Spleen (tissue), 11 donors: ENCODE results near the gene PPP1R27. TPM values are rescaled to one million over a fixed set of nuclear protein-coding genes. Genes with fewer than 3 reads are reported as not detected.

Experiments used
- DNase-seq: peaks from one replicate; pipeline ENCODE4 v3.0.0-alpha.2; 2020
- H3K27ac ChIP-seq, 8 donors: fragments of 200-600 bp; sonication (generic) in 7 of 8; 1 replicate in 4 of 8; 2 replicates in 4 of 8; pipeline versions ENCODE4 v1.5.0 to v1.8.0; 2016 to 2021; ENCODE audit warnings: inconsistent platforms in 4 of 8, mild to moderate bottlenecking in 4 of 8, moderate library complexity in 1 of 8
- H3K27me3 ChIP-seq, 7 donors: fragments of 200-600 bp; sonication (generic) in 6 of 7; replicated peaks in 1 of 7; 1 replicate in 4 of 7; 2 replicates in 3 of 7; pipeline versions ENCODE4 v1.5.0 to v1.8.0; 2016 to 2021; ENCODE audit warnings: inconsistent platforms in 3 of 7, mild to moderate bottlenecking in 1 of 7
- H3K36me3 ChIP-seq, 6 donors: fragments of 200-600 bp; sonication (generic) in 5 of 6; 1 replicate in 4 of 6; 2 replicates in 2 of 6; pipeline versions ENCODE4 v1.5.0 to v1.8.0; 2016 to 2021; ENCODE audit warnings: inconsistent platforms in 2 of 6
- H3K4me1 ChIP-seq, 6 donors: fragments of 200-600 bp; sonication (generic) in 5 of 6; 1 replicate in 3 of 6; 2 replicates in 3 of 6; pipeline versions ENCODE4 v1.5.0 to v1.8.0; 2016 to 2021; ENCODE audit warnings: inconsistent platforms in 3 of 6
- H3K4me3 ChIP-seq, 8 donors: fragments of 200-600 bp; sonication (generic) in 7 of 8; 1 replicate in 4 of 8; 2 replicates in 4 of 8; pipeline versions ENCODE4 v1.5.0 to v1.8.0; 2016 to 2021; ENCODE audit warnings: inconsistent platforms in 4 of 8, mild to moderate bottlenecking in 4 of 8, moderate library complexity in 2 of 8
- H3K9me3 ChIP-seq, 8 donors: fragments of 200-600 bp; sonication (generic) in 7 of 8; 1 replicate in 4 of 8; 2 replicates in 4 of 8; pipeline versions ENCODE4 v1.5.0 to v1.8.0; 2016 to 2021; ENCODE audit warnings: inconsistent platforms in 4 of 8
- POLR2A ChIP-seq, 3 donors: fragments of 450-650 bp; IDR thresholded peaks; one replicate each; pipeline ENCODE4 v1.5.1; 2017; ENCODE audit warnings: antibody characterized with exemption in 3 of 3, mild to moderate bottlenecking in 1 of 3
- POLR2AphosphoS5 ChIP-seq, 3 donors: sonication (generic); formaldehyde crosslinking; IDR thresholded peaks; one replicate each; pipeline ENCODE4 v1.5.1; 2017; ENCODE audit warnings: antibody characterized with exemption in 3 of 3
- WGBS, 5 donors: extraction: QIAGEN DNeasy Blood & Tissue Kit in 3 of 5; methylation state at CpG; one replicate each; pipeline versions ENCODE4 v1.1.5 to v1.1.7; 2013 to 2018; 5-methylcytosine and 5-hydroxymethylcytosine counted together
- intact Hi-C: fragments of 100-400 bp; cut with DNase I; formaldehyde crosslinking; loops from one replicate; pipeline ENCODE4 v1.15.0; 2023; ENCODE audit warnings: low total_unique reads
- polyA plus RNA-seq, 3 donors: library from polyadenylated mRNA; stranded (reverse); fragments of 200-250 nt; gene quantifications; one replicate each; pipeline ENCODE4 v1.2.1, GENCODE V29; 2013
- total RNA-seq, 7 donors: library from RNA; depleted of rRNA in 3 of 7; stranded (reverse); fragments of >200 nt in 3 of 7; fragmentation: NEBNext Ultra II Directional in 4 of 7; extraction: Animal tissue kit (Norgen Biotek cat#: 25700) in 4 of 7; gene quantifications; one replicate each; pipeline versions ENCODE4 v1.1.0 to v1.2.1, GENCODE V29; 2016 to 2021
- TF ChIP-seq, protein P1 (sequence below), 11 experiments: fragments of 200-600 bp in 7 of 11; fragments of 450-650 bp in 4 of 11; sonication (generic) in 4 of 11; IDR thresholded peaks in 8 of 11; conservative IDR thresholded peaks in 3 of 11; 1 replicate in 7 of 11; 2 replicates in 4 of 11; pipeline versions ENCODE4 v1.4.0 to v1.8.0; 2016 to 2021; ENCODE audit warnings: antibody characterized with exemption in 11 of 11, inconsistent platforms in 4 of 11, mild to moderate bottlenecking in 1 of 11
- donor health status: healthy with polysubstance abuse.
- donor health status: DM: no; HTN: no; CAD: no; lungs with moderate emphysema.
- donor health status: DM: no; HTN: no; CAD: no.
- donor health status: Bipolar disorder and iron deficiency.
- donor health status: healthy.
- donor health status: DM: no; HTN: no; CAD: no.
- donor health status: DM: yes; HTN: yes; CAD: no.

Gene PPP1R27
- total and polyA plus RNA-seq, 10 donors, result 0.09 to 0.39 TPM; not detected in 8

DNA sequence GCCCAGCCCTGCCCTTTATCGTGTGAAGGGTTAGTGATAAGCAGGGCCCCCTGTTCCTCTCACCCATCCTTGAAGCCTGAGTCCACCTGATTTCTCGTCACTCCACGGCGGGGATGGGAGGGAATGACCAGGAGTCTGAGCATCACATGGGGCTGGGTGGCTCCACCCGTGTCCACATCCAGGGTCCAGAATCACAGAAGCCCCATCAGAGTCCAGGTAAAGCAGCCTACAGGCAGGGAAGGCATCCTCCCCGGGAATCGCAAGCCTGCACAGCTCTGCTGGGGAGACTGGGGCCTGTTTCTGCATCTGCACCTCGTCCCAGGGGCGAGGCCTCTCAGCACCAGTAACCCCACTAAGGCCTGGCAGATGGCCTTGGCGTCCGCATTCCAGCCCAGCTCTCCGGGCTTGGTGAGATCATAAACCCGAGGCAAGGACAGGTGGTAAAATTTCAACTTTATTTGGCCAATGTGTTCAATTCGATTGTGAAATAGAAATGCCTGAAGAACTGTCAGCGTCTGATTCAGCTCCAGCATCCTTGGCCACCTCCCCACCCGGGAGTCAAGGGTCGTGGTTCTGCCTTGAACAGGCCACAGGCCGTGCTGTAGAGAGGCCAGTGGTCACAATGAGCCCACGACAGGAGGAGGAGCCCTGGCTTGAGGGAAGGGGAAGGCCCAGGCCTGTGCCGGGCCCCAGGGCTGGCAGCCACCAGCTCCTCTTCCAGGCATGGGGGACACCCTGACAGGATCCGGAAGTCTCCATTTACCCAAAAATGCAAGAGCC is 8.1 kb upstream of the PPP1R27 start:
- 64 to 79% (median 70%) methylated on average over 19 to 21 of the region's 21 CpGs for WGBS, 5 donors

DNA sequence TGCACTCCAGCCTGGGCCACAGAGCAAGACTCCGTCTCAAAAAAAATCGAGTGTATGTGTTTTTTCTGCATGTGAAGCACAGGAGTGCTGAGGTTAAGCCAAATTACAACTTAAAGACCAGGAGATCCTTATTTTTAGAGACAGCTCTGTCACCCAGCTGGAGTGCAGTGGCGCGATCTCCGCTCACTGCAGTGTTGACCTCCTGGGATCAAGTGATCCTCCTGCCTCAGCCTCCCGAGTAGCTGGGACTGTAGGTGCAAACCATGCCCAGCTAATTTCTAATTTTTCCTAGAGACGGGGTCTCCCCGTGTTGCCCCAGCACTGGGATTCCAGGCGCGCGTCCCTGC is 7.5 kb upstream of the PPP1R27 start:
- no peaks in the 10 kb centered on the region for H3K9me3 ChIP-seq
- TF ChIP-seq POLR2A (IDR thresholded peaks at IDR 0.05) (no peak), POLR2AphosphoS5 (IDR thresholded peaks at IDR 0.05) (no peak)
- TF ChIP-seq, protein P1, sequence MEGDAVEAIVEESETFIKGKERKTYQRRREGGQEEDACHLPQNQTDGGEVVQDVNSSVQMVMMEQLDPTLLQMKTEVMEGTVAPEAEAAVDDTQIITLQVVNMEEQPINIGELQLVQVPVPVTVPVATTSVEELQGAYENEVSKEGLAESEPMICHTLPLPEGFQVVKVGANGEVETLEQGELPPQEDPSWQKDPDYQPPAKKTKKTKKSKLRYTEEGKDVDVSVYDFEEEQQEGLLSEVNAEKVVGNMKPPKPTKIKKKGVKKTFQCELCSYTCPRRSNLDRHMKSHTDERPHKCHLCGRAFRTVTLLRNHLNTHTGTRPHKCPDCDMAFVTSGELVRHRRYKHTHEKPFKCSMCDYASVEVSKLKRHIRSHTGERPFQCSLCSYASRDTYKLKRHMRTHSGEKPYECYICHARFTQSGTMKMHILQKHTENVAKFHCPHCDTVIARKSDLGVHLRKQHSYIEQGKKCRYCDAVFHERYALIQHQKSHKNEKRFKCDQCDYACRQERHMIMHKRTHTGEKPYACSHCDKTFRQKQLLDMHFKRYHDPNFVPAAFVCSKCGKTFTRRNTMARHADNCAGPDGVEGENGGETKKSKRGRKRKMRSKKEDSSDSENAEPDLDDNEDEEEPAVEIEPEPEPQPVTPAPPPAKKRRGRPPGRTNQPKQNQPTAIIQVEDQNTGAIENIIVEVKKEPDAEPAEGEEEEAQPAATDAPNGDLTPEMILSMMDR (IDR thresholded peaks at IDR 0.05 in 8 of 11, conservative IDR thresholded peaks at IDR 0.05 in 3 of 11), result no peak
- peaks cover 0 to 69% (median 28%) of the 10 kb centered on the region in 6 donors for H3K4me1 ChIP-seq
- peaks cover 0 to 57% (median 51%) of the 10 kb centered on the region in 6 donors for H3K36me3 ChIP-seq
- H3K27ac ChIP-seq, result peak overlapping the region in 5 of 8 donors; percentile 20 to 54 (median 40)
- no peak overlapping the region for H3K4me3 ChIP-seq
- 91 to 96% (median 92%) methylated on average over 7 to 11 of the region's 11 CpGs for WGBS, 5 donors
- no peaks in the 10 kb centered on the region for H3K27me3 ChIP-seq
- no peak for DNase-seq
- intact Hi-C loops, result no loop called here

More for the DNA sequence above, 8.1 kb upstream of the PPP1R27 start:
- Histone ChIP-seq H3K9me3 (no peaks in the 10 kb centered on the region), H3K4me3 (no peak overlapping the region), H3K4me1 (peaks cover 0 to 64% (median 27%) of the 10 kb centered on the region in 6 donors), H3K27ac (peak overlapping the region in 6 of 8 donors; percentile 26 to 54 (median 40)), H3K27me3 (no peaks in the 10 kb centered on the region), H3K36me3 (peaks cover 0 to 62% (median 56%) of the 10 kb centered on the region in 6 donors)
- DNase-seq, result peak; percentile 66
- intact Hi-C loops, result no loop called here
- TF ChIP-seq, protein P1 (IDR thresholded peaks at IDR 0.05 in 8 of 11, conservative IDR thresholded peaks at IDR 0.05 in 3 of 11), result no peak
- TF ChIP-seq POLR2AphosphoS5 (IDR thresholded peaks at IDR 0.05), result peak; percentile 37 to 70 (median 52)

- WGBS, 5 donors, result 69 to 88% (median 74%) methylated on average over 6 to 15 of the region's 15 CpGs
- no peak overlapping the region for H3K4me3 ChIP-seq
- H3K27ac ChIP-seq, result peak overlapping the region in 5 of 8 donors; percentile 0 to 58 (median 30)
- TF ChIP-seq POLR2AphosphoS5 (IDR thresholded peaks at IDR 0.05) (peak in 1 of 3 donors; percentile 46), POLR2A (IDR thresholded peaks at IDR 0.05) (no peak)
- TF ChIP-seq, protein P1 (IDR thresholded peaks at IDR 0.05 in 8 of 11, conservative IDR thresholded peaks at IDR 0.05 in 3 of 11), result no peak
- H3K36me3 ChIP-seq, result peaks cover 0 to 52% (median 46%) of the 10 kb centered on the region in 6 donors
- H3K4me1 ChIP-seq, result peaks cover 0 to 72% (median 28%) of the 10 kb centered on the region in 6 donors
- DNase-seq, result no peak
- no peaks in the 10 kb centered on the region for H3K9me3 ChIP-seq
- intact Hi-C loops, result no loop called here
- no peaks in the 10 kb centered on the region for H3K27me3 ChIP-seq
Observed at GRCh38 chr17:81841866-81842265, 7.0 kb upstream of the PPP1R27 start.
